Activated CD4-positive, CD25-positive, alpha-beta regulatory T cell treated with anti-CD3 and anti-CD28 coated beads, Interleukin-2, amount 50 U/mL, for 24 hours (primary cell): ENCODE data around the gene TBX15.
"Not testable (repeated sequence)": the region's sequence is repeated elsewhere in the genome, so short reads cannot be mapped to it uniquely, and the experiment has no call there.

ENCODE experiments used
- ATAC-seq, 2 donors: fragments of 150-1000 bp; cut with Tn5 transposase; one replicate each; pipeline ENCODE4 v1.10.0; 2021; ENCODE audit warnings: mild to moderate bottlenecking in 1 of 2, moderate library complexity in 1 of 2

The TBX15 gene

GRCh38 chr1:118923319-118923718, 64.8 kb downstream of the TBX15 start:
- ATAC-seq, result no peak

- no peak for ATAC-seq
Measured at GRCh38 chr1:118921994-118922393, 66.1 kb downstream of the TBX15 start.

GRCh38 chr1:118920124-118920717, 67.9 kb downstream of the TBX15 start:
- no peak for ATAC-seq

- ATAC-seq, result no peak
Measured at GRCh38 chr1:118918940-118919259, 69.2 kb downstream of the TBX15 start.

GRCh38 chr1:118918230-118918939, 69.8 kb downstream of the TBX15 start:
- no peak for ATAC-seq

- not testable (repeated sequence) for ATAC-seq
Measured at GRCh38 chr1:118916346-118916745, 71.8 kb downstream of the TBX15 start.

- no peak for ATAC-seq
Measured at GRCh38 chr1:118914379-118915161, 73.6 kb downstream of the TBX15 start.

- ATAC-seq, result no peak
Measured at GRCh38 chr1:118913818-118914217, 74.3 kb downstream of the TBX15 start.

- ATAC-seq, result no peak
Measured at GRCh38 chr1:118912574-118912973, 75.6 kb downstream of the TBX15 start.

- ATAC-seq, result no peak
Measured at GRCh38 chr1:118911571-118911970, 76.6 kb downstream of the TBX15 start.

GRCh38 chr1:118907466-118907865, 80.7 kb downstream of the TBX15 start:
- ATAC-seq, result no peak

GRCh38 chr1:118905671-118906070, 82.5 kb downstream of the TBX15 start:
- no peak for ATAC-seq

- no peak for ATAC-seq
Measured at GRCh38 chr1:118905196-118905595, 82.9 kb downstream of the TBX15 start.

- no peak for ATAC-seq
Measured at GRCh38 chr1:118902711-118903191, 85.4 kb downstream of the TBX15 start.

- ATAC-seq, result no peak
Measured at GRCh38 chr1:118902299-118902698, 85.8 kb downstream of the TBX15 start.

- no peak for ATAC-seq
Measured at GRCh38 chr1:118900643-118901440, 87.3 kb downstream of the TBX15 start.

GRCh38 chr1:118899340-118899739, 88.8 kb downstream of the TBX15 start:
- no peak for ATAC-seq

GRCh38 chr1:118898712-118899111, 89.4 kb downstream of the TBX15 start:
- no peak for ATAC-seq

GRCh38 chr1:118896416-118896815, 91.7 kb downstream of the TBX15 start:
- ATAC-seq, result no peak

GRCh38 chr1:118894836-118895235, 93.3 kb downstream of the TBX15 start:
- ATAC-seq, result no peak

GRCh38 chr1:118890851-118891384, 97.2 kb downstream of the TBX15 start:
- no peak for ATAC-seq

- no peak for ATAC-seq
Measured at GRCh38 chr1:118884946-118885345, 103.2 kb downstream of the TBX15 start.

- no peak for ATAC-seq
Measured at GRCh38 chr1:118881751-118882150, 106.4 kb downstream of the TBX15 start.
